Stimulated activated CD4-positive, alpha-beta T cell treated with anti-CD3 and anti-CD28 coated beads, Interleukin-12 subunit alpha, Interleukin-12 subunit beta, amount 100 ng/mL, for 24 hours (primary cell): Measurements from ENCODE around the gene FBXW7.

Experiments used
- DNase-seq, 2 experiments: peaks; one replicate each; pipeline ENCODE4 v3.0.0-alpha.2; 2020; ENCODE audit warnings: low read depth in 2 of 2

The FBXW7 gene

DNA sequence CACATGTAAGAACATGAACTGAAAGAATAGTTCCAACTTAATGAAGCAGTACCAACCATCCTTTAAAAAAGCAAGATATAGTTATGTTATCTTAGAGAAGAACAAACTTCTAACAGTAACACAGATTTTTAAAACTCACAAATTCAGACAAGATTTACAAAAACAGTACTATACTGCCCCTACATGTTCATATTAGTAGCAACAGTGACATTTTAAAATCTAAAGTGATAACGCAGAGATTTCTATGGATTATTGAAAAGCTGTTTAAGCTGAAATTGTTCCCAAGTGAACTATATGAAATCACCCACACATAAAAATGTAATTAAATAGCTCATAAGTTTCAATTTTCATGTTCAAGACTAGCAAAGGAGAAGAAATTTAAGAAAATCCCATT lies 166.0 kb downstream of the FBXW7 start:
- no peak for DNase-seq

DNA sequence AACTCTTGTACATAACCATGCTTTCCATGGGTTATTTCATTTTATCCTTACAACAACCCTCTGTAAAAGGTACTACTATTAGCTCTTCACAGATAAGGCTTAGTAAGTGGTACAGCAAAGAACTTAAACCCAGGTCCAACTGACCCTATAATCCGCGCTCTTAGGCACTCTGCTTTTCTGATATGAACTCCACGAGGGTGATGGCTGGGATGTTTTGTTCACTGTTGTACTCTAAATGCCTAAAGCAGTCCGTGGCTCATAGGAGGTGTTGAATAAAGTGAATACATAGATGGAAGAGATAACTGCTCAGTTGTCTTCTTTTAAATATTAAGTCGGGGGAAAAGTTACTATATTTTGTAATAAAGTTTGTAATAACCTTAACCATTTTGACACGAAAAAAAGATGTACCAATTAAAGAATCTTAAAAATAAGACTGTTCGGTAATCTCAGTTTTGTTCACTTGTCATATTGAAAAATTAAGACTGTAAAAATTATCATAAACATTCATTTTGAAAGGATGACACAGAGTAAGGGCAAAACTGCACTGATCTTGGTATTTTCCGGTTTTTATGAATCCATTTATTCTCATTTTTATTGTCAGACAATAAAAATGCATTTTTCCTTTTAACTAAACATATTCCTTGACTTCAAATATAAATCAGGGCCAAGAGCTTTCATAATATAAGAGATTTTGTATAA lies 166.5 kb downstream of the FBXW7 start:
- no peak for DNase-seq

DNA sequence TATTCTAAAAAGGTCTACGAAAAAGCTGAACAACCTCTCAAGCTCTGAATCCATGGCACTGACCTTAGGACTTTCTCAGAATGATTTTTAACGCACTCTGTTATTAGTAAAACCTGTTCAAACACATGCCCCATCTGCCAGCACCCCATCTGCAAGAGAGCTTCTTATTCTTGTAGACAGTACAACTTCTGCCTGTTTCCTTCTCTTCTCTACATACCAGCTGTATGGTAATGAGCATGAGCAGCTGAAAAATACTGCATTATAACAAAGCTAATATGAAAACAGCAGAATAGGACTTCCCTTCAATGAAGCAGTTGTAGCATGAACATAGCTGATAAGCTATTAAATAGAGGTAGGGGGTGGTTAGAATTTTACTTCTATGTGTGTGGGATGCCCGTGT lies 167.9 kb downstream of the FBXW7 start:
- no peak for DNase-seq

DNA sequence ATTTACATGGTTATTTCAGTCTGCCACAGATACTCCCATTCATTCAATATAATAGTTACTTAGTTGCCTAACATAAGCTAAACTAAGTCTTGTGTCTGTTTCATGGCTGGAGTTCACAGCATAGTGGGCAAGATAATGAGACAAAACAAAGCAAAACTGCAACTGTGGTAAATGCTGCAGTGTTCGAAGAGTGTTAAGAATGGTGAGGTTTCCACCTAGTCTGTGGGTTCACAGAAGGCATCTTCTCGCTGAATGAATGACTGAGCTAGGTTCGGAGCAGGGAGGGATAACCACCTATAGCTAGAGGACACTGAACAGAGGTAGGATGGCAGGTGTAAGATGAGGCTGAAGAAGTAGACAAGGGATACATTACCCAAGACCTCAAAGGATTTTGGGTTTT lies 171.0 kb downstream of the FBXW7 start:
- no peak for DNase-seq

DNA sequence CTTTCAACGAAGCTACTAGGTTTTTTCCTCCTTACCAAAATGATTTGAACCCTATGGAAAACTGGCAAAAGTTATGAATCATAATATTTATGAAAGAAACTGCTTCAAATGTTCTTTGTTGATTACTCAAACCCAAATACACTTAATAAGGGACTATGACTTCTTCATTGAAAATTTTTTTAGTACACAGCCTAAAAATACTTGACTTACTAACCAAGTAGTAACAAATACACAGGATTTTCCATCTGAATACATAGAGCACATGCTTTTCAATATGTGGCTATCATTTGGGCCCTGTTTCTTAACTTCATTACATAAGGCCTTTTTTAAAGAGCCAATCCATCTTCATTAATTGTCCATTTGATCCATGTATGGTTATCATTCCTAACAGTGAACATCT lies 171.5 kb downstream of the FBXW7 start:
- DNase-seq: no peak

DNA sequence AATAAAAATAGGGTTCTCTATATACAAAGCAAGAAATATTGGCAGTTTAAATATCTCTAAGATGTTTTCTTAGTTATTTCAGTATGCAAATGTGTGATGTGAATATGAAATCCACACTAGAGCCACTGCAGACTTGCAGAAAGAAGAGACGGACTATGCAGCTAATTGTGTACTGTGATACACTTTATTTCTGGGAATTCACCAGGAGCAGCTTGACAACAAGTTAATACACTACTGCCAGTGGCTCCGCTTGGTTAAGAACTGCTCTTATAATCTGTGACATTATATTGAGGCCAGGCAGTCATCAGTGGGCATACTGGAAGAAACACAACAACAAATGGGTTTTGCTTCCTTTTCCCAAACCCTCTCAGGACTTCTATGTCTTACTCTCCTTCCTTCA lies 172.0 kb downstream of the FBXW7 start:
- DNase-seq: no peak

DNA sequence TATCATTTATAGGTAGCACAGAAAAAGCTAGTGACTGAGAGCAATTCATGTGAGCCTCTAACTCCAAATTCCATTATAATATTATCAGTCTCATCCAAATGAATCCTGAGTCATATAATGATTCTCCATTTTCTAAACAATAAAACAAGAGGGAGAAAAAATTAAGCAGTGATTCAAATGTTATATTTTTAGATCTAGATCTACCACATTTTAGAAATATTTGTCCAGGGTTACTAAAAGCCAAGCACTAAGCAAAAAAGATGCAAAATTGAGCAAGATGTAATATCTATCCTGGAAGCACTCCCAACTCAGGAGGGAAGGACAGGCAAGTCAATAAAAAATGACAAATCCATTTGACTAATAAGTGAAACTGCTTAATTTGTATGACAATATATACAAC lies 172.8 kb downstream of the FBXW7 start:
- DNase-seq: no peak

DNA sequence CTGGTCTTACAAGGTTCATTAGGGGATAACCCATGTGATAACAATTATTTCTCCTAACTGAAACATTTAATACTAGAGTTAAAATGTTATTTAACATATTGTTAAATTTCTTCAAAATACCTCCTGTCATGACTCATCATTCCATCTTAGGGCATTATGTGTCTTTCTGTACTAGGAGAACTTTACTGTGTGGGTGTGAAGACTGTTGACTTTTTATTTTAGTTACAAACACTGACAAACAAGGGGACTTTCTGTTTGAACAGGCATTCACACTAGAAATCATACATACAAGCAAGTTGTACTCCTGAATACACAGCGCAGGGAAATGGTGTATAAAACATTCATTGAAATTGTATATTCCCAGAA lies 175.9 kb downstream of the FBXW7 start:
- no peak for DNase-seq

DNA sequence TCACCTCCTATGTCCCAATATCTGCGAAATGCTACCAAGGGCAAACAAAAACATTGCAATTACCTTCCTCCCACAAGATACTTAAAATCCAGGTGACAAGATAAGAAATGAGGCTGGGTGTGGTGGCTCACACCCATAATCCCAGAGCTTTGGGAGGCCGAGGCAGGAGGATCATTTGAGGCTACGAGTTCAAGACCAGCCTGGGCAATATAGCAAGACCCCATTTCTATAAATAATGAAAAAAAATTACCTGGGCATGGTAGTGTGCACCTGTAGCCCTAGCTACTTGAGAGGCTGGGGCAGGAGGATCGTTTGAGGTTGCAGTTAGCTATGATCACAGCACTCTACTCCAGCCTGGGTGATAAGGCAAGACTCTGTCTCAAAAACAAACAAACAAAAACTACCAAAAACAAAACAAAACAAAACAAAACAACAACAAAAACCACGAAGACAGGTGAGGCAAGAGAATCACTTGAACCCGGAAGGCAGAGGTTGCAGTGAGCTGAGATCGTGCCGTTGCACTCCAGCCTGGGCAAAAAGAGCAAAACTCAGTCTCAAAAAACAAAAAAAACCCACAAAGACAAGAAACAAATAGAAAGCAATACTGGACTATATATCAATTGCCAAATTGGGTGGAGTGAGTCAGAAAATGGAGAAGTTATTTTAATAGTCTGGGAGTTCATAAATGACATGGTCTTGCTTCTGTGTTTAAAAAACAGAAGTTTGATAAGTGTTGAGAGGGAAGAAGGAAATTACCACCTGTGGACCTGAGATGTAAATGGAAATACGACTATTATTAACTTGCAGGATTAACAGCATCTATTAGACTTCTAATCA lies 176.5 kb downstream of the FBXW7 start:
- no peak for DNase-seq

DNA sequence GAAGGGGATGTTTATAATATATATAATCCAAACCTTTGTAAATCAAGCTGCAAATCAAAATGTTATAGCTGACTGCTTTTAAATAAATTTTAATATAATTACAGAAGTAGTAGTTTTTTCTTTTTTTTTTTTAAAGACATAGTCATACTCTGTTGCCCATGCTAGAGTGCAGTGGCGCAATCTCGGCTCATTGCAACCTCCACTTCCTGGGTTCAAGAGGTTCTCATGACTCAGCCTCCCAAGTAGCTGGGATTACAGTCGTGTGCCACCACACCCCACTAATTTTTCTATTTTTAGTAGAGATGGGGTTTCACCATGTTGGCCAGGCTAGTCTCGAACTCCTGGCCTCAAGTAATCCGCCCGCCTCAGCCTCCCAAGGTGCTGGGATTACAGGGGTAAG lies 178.7 kb downstream of the FBXW7 start:
- DNase-seq: no peak

DNA sequence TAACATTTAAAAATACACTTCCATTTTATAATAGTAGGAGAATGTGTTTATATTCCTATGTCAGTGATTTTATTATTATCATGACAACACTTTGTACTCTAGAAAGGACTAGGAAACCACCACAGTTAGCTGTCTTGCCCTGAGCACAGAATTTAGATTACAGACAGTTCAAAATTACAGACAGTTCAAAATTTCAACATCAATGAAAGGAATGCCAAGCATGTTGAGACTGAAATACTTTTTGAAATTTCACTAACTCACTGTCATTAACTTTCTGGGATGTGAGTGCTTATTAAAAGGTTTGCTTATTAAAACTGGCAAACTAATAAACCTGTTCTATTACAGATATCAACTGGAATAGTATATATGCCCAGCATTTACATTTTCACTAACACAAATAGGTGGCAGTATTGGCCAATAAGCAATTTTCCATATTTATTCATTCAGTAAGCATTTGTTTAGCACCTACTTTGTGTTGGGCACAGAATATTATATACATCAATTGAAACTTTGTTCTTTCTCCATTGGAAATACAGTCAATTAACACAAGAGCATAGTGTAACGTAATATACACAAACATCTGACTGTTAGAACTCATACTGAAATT lies 179.4 kb downstream of the FBXW7 start:
- DNase-seq: no peak

DNA sequence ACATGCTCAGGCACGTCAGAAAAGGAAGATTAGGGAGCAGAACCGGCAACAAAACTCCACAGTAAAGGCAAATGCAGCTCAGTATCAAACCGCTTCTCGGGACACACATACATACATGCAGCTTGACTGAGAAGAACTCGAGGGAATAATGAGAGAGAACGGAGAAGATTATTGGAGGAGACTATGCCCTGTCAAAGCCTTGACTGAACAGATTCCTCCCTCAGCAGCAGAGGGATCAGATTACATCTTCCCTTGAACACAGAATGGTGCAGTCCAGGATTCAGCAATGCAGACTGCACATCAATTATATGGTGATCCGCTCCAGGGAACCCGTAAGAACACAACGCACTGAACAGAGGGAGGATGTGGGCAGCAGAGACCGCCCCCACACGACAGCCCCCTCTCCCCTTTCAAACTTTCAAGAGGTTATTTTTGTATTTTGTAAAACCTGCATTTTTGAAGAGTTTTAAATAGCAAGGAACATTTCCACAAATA lies 183.2 kb downstream of the FBXW7 start:
- DNase-seq: no peak

DNA sequence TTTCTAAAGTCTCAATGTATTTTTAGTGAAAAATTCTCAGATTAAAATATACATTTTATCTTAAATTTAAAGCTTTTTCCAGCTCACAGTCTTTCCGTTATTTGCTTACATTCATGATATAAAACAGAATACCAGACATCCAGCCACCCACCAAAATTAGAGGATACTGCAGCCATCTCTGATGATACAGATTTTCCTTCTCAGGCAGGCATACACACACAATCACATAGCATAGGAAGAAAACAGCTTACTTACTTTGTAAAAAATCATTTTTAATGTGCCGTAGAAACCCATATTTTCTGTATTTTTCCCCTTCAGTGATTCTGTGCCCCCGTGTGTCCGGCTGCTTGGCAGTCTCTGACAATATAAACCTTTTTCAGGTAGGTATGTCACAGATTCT lies 183.7 kb downstream of the FBXW7 start:
- no peak for DNase-seq

DNA sequence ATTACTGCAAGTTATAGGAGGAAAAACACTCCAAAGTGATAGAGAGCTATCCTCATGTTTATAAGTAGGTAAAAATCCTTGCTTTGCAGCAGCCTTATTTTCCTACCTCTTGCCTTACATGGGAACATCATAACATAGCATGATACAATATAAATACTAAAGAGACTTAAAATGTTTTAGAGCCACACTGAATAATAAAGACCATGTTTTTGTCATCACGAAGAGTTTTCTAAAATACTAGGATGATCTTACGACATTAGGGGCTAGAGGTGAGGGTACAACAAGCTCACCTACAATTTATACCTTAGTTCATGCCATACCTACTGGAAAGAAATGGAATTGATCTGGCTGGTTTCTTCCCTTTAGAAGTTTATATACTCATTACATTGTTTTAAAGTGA lies 184.8 kb downstream of the FBXW7 start:
- no peak for DNase-seq

DNA sequence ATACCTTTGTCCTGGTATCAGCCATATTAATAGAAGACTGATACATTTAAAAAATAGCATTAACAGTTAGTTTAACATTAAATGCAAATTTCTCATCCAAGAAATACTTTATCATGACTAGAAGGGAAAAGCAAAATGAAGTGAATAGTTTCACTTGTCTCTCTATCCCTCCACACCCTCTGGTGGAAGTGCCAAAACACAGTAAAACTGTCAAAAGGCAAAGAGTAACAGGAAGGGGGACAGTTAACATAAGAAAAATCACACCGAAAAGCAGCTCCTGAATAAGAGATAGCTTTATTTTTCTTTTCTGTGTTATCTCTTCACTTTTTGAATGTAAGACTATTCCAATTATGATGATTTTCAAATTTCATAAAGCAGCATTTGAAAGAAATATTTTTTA lies 187.2 kb downstream of the FBXW7 start:
- no peak for DNase-seq

DNA sequence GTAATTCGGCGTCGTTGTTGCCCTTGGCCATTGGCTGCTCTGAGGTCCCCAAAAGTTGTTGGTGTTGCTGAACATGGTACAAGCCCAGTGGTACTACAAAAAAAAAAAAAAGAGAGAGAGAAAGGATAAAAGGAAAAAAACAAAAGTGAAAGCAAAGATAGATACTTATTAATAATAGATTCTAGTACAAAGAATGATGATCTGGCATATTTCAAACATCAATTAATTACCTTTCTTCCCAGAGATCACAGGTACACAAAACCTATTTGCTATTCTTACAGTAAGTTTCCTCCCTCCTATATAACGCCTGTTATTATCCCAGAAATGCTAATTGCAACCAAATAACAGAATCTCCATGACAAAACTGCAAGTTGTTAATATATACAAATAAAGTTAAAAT lies 188.9 kb downstream of the FBXW7 start:
- DNase-seq: no peak

DNA sequence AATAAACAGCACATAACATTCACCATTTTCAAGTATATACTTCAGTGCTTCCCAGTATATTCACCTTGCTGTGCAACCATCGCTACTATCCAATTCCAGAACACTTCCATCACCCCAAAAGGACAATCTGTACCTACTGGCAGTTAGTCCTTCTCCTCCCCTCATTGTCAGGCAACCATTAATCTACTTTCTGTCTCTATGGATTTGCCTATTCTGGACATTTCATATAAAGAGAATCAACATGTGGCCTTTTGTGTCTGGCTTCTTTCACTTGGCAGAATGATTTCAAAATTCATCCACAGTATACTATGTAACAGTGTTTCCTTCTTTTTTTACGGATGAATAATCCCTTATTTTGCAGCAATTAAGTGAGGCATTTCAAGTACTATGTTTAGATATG lies 189.4 kb downstream of the FBXW7 start:
- no peak for DNase-seq

DNA sequence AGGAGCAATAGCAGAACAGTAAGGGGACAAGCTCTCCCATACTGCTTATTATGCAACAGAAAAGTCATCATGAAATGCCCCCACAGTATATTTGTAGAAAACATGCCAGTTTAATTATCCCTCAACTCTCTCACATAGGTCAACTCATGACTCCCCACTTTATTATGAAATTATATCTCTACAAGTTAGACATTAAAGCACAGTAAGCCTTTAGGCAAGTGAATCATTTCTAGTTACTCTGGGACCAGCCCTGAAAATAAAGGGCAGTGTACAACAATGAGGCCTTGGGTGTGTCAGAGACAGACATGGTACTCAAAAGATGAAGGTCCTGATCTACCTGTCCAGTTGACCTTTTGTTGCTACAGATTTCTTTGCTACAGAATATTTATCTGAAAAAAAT lies 191.9 kb downstream of the FBXW7 start:
- no peak for DNase-seq

DNA sequence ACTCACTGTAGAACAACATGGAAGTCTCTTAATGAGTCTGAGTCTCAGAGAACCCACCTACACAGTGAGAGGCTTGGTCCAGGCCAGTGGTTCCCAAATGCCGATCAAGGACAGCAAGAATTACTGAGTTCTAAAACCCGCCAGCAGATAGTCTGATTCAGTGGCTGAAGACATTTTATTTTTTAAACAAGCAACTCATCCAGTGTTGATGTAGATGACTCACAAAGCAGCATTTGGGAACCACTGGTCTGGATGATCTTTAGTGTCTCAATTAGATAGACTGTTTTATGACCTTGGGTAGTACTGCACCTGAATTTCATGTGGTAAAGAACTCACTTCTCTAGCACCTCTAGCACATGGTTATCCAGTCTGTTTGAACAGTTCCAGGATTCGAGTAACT lies 193.6 kb downstream of the FBXW7 start:
- DNase-seq: no peak

DNA sequence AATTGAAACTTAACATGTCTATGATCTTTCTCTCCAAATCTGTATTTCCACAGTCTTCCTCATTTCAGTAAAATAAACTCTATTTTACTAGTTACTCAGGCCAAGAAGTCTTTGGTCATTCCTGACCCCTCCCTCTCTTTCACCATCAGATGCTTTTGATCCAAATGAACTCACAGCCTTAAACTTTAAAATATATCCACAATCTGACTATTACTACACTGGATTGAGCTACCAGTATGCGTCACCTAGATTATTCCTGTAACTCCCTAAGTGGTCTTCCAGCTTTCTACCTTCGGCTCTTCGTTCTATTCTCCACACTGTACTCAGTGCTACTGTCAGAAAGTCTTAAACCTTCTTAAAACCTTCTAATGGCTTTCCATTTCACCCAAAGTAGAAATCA lies 195.1 kb downstream of the FBXW7 start:
- DNase-seq: no peak

DNA sequence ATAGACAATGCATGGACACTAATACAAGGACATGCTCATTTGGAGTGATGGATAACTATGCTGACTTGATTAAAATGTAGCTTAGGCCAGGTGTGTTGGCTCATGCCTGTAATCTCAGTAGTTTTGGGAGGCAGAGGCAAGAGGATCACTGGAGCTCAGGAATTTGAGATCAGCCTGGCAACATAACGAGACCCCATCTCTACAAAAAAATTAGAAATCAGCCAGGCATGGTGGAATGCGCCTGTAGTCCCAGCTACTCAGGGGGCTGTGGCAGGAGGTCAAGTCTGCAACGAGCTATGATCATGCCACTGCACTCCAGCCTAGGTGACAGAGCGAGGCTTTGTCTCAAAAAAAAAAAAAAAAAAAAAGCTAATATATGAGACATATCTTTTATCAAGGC lies 196.3 kb downstream of the FBXW7 start:
- DNase-seq: no peak

DNA sequence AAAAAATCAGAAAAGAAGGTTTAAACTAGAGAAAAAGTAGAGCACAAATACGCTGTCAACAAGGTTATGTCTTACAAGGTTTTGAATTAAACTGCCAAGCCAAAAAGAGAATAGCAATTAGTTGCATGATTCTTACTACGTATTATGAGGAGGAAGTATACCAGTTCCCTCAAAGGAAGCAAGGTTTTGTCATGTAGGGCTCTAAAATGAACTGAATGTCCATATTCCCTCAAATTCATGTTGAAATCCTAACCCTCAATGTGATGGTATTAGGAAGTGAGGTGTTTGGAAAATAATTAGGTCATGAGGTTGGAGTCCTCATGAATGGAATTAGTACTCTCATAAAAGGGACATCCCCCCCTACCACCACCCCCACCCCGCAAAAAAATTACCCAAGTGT lies 201.0 kb downstream of the FBXW7 start:
- DNase-seq: no peak

DNA sequence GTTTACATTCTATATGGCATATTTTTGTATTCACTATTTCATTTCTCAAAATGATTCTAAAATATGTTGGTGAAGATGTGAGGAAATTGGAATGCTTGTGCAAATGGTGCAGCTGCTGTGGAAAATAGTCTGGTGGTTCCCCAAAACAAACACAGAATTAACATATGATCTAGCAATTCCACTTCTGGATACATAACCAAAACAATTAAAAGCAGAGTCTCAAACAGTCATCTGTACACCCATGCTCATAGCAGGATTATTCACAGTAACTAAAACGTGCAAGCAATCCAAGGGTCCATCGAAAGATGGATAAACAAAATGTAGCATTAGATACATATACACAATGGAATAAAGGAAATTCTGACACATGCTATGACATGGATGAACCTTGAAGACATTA lies 204.8 kb downstream of the FBXW7 start:
- no peak for DNase-seq
